ENCODE data around the gene AHCYL1.

GRCh38 chr1:109986054-109986444 is 1.5 kb downstream of the AHCYL1 start:
- TF ChIP-seq, protein P1, sequence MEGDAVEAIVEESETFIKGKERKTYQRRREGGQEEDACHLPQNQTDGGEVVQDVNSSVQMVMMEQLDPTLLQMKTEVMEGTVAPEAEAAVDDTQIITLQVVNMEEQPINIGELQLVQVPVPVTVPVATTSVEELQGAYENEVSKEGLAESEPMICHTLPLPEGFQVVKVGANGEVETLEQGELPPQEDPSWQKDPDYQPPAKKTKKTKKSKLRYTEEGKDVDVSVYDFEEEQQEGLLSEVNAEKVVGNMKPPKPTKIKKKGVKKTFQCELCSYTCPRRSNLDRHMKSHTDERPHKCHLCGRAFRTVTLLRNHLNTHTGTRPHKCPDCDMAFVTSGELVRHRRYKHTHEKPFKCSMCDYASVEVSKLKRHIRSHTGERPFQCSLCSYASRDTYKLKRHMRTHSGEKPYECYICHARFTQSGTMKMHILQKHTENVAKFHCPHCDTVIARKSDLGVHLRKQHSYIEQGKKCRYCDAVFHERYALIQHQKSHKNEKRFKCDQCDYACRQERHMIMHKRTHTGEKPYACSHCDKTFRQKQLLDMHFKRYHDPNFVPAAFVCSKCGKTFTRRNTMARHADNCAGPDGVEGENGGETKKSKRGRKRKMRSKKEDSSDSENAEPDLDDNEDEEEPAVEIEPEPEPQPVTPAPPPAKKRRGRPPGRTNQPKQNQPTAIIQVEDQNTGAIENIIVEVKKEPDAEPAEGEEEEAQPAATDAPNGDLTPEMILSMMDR (IDR thresholded peaks at IDR 0.05), result no peak
- TF ChIP-seq POLR2A (IDR thresholded peaks at IDR 0.05), result no peak

Data from thyroid gland (tissue), 4 donors.